ENCODE measurements around the gene OAT.

- TF ChIP-seq, protein P1, sequence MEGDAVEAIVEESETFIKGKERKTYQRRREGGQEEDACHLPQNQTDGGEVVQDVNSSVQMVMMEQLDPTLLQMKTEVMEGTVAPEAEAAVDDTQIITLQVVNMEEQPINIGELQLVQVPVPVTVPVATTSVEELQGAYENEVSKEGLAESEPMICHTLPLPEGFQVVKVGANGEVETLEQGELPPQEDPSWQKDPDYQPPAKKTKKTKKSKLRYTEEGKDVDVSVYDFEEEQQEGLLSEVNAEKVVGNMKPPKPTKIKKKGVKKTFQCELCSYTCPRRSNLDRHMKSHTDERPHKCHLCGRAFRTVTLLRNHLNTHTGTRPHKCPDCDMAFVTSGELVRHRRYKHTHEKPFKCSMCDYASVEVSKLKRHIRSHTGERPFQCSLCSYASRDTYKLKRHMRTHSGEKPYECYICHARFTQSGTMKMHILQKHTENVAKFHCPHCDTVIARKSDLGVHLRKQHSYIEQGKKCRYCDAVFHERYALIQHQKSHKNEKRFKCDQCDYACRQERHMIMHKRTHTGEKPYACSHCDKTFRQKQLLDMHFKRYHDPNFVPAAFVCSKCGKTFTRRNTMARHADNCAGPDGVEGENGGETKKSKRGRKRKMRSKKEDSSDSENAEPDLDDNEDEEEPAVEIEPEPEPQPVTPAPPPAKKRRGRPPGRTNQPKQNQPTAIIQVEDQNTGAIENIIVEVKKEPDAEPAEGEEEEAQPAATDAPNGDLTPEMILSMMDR (IDR thresholded peaks at IDR 0.05) = no peak
- no peak for TF ChIP-seq POLR2A (IDR thresholded peaks at IDR 0.05)
These were observed 47.2 kb upstream of the OAT start for GRCh38 chr10:124465777-124466488.
